Sigmoid colon (tissue), 3 donors: ENCODE results near the gene RIC1.

Experiments used
- POLR2A ChIP-seq, 2 donors: fragments of 450-650 bp; IDR thresholded peaks; one replicate each; pipeline ENCODE4 v1.6.1; 2016; ENCODE audit warnings: antibody characterized with exemption in 2 of 2, mild to moderate bottlenecking in 2 of 2, moderate library complexity in 2 of 2
- TF ChIP-seq, protein P1 (sequence below), 4 experiments: fragments of 450-650 bp in 3 of 4; fragments of 200-600 bp in 1 of 4; IDR thresholded peaks; one replicate each; pipeline ENCODE4 v1.5.1; 2016 to 2019; ENCODE audit warnings: antibody characterized with exemption in 4 of 4, mild to moderate bottlenecking in 3 of 4, moderate library complexity in 2 of 4

DNA sequence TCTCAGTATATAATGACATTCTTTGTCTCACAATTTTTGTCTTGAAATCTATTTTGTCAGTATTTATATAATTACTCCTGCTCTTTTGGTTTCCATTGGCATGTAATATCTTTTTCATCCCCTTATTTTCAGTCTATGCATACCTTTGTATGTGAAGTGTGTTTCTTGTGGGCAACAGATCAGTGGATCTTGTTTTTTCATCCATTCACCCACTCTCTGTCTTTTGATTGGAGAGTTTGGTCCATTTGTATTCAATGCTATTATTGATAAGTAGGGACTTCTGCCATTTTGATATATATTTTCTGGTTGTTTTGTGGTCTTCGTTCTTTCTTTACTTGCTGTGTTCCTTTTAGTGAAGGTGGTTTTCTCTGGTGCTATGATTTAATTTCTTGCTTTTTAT lies 10.9 kb downstream of the RIC1 start:
- TF ChIP-seq POLR2A (IDR thresholded peaks at IDR 0.05), result no peak
- TF ChIP-seq, protein P1, sequence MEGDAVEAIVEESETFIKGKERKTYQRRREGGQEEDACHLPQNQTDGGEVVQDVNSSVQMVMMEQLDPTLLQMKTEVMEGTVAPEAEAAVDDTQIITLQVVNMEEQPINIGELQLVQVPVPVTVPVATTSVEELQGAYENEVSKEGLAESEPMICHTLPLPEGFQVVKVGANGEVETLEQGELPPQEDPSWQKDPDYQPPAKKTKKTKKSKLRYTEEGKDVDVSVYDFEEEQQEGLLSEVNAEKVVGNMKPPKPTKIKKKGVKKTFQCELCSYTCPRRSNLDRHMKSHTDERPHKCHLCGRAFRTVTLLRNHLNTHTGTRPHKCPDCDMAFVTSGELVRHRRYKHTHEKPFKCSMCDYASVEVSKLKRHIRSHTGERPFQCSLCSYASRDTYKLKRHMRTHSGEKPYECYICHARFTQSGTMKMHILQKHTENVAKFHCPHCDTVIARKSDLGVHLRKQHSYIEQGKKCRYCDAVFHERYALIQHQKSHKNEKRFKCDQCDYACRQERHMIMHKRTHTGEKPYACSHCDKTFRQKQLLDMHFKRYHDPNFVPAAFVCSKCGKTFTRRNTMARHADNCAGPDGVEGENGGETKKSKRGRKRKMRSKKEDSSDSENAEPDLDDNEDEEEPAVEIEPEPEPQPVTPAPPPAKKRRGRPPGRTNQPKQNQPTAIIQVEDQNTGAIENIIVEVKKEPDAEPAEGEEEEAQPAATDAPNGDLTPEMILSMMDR (IDR thresholded peaks at IDR 0.05), result no peak
